LNCaP clone FGC (cell line): ENCODE data around the gene SLAIN1.

ENCODE experiments used
- DNase-seq: peaks from one replicate; pipeline ENCODE4 v3.0.0-alpha.2; 2011; ENCODE audit warnings: low read depth
- H3K4me3 ChIP-seq: 2 replicates; pipeline ENCODE4 v1.5.1; 2011; ENCODE audit warnings: mild to moderate bottlenecking, low read depth, low read length, control low read depth
- TF ChIP-seq, protein P1 (sequence below): IDR thresholded peaks from 2 replicates; pipeline ENCODE4 v1.5.1; 2012; ENCODE audit warnings: mild to moderate bottlenecking; ENCODE audit not compliant: control insufficient read depth, insufficient read depth; ENCODE audit errors: extremely low read depth

Gene SLAIN1

DNA sequence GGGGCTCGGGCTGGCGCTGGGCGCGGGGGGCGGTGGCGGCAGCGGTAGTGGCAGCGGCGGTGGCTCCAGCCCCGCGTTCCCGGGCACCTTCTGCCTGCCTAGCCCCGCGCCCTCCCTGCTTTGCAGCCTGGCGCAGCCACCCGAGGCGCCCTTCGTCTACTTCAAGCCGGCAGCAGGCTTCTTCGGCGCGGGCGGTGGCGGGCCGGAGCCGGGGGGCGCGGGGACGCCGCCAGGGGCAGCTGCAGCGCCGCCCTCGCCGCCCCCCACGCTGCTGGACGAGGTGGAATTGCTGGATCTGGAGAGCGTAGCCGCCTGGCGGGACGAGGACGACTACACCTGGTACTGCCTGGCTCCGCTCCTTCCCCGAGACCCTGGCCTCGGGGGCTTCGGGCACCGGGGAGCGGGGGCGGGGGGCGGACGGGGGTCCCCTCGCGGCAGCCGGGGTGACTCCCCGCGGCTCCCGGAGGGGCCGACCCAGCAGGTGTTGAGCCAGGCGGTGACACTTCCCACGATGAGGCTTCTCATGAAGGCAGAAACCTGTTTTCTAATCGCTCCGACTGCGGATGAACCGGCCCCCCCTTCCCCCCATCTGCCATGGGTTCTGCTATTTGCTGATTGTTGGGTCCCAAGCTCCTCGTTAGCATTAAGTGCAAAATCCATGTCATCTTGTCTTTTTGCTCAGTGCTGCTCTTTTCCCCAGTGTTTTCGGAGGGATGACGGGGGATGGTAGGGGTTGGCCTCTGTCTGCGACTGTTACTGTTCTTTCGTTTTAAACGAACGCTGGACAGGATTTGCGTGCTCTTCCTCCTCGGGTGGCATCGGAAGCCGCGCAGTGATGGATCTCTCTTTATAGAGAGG lies 943 bp downstream of the SLAIN1 start:
- DNase-seq = no peak
- peak overlapping the region; percentile 74 for H3K4me3 ChIP-seq
- TF ChIP-seq, protein P1, sequence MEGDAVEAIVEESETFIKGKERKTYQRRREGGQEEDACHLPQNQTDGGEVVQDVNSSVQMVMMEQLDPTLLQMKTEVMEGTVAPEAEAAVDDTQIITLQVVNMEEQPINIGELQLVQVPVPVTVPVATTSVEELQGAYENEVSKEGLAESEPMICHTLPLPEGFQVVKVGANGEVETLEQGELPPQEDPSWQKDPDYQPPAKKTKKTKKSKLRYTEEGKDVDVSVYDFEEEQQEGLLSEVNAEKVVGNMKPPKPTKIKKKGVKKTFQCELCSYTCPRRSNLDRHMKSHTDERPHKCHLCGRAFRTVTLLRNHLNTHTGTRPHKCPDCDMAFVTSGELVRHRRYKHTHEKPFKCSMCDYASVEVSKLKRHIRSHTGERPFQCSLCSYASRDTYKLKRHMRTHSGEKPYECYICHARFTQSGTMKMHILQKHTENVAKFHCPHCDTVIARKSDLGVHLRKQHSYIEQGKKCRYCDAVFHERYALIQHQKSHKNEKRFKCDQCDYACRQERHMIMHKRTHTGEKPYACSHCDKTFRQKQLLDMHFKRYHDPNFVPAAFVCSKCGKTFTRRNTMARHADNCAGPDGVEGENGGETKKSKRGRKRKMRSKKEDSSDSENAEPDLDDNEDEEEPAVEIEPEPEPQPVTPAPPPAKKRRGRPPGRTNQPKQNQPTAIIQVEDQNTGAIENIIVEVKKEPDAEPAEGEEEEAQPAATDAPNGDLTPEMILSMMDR = 0 out of 2 replicates have a peak, but pooled peaks have one; percentile 8

DNA sequence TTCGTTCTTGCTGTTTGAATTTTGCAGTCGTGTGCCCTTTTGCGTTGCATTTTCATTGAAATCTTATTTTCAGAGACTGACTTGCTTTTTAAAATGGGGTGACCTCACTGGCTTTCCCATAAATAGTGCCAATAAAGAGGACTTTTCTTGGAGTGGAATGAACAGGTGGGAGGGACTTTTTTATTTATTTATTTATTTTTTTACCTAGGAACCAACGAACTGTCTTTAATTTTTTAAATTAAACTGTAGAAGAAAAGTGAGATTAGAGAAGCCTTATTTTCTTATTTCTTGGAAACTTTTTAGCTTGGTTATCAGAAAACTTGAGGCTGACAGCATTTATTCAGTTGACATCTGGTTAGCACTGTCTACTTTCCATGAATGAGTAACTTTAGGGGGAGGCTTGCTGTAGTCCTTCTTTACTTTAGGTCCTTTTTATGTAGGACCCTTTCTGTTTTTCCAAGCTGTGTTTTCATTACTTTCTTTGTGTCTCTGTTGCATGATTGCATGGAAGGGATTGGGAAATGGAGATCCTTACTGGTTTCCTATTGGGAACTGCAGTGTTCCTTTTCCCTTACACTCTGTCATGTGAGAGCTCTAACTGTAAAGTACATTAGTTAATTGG lies 1.7 kb downstream of the SLAIN1 start:
- TF ChIP-seq, protein P1 = no peak

DNA sequence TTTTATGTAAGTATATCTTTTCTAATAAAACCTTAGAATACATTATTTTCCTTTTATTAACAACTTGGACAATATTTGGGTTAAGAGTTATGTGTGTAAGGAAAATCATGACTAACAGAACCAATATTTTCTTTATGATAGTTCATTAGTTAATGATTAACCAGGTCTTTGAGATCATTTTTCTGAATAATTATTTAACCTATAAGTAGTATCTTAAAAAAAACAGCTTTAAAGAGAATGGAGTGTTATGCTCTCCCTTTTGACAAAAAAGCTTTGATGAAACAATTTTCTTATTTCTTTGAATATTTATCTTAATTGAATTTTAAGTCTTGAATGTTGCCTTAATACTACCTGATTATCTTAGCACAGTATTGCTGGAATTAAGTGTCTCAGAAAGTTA lies 3.8 kb downstream of the SLAIN1 start:
- no peak for DNase-seq
- no peak overlapping the region for H3K4me3 ChIP-seq
- TF ChIP-seq, protein P1 = no peak

More for the DNA sequence above, 1.7 kb downstream of the SLAIN1 start:
- H3K4me3 ChIP-seq = peak overlapping the region; percentile 74
- no peak for DNase-seq

DNA sequence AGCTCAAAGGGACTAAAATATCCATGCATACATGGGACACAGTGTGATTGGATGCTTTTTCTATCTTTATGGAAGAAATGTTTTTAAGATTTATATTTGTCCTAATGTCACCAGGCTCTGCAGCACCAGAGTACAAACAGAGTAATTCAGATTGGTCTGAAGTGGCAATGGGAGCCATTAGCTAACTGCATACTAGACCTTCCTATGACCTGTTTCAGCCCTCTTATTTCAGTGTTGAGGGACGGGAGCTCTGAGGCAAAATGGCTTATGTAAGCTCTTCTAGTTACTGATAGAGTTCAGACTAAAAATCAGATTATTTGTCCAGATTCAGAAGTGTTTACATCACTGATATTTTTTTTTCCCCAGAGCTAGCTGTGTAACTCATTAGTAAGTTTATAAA lies 4.9 kb downstream of the SLAIN1 start:
- DNase-seq = no peak
- no peak overlapping the region for H3K4me3 ChIP-seq

DNA sequence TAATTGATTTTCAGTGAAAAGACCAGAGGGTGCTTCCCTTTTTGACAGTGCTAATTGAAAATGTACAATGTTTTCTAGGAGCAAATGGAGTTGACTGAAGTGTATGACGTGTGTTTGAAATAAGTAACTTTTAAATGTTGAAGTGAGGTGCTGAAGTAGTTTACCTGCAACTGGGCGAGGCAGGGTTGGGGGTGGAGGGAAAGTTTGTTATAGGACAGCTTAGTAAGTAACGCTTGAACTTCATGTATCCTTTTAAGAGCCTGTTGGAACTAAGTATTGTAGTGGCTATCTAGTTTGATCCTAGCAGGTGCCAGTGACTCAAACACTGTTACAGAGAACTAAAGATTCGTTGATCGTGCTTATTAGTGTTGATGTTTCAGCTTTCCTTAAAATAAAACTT lies 5.9 kb downstream of the SLAIN1 start:
- TF ChIP-seq, protein P1 = no peak
- no peak for DNase-seq
- H3K4me3 ChIP-seq = no peak overlapping the region

More for the DNA sequence above, 4.9 kb downstream of the SLAIN1 start:
- TF ChIP-seq, protein P1 = no peak

DNA sequence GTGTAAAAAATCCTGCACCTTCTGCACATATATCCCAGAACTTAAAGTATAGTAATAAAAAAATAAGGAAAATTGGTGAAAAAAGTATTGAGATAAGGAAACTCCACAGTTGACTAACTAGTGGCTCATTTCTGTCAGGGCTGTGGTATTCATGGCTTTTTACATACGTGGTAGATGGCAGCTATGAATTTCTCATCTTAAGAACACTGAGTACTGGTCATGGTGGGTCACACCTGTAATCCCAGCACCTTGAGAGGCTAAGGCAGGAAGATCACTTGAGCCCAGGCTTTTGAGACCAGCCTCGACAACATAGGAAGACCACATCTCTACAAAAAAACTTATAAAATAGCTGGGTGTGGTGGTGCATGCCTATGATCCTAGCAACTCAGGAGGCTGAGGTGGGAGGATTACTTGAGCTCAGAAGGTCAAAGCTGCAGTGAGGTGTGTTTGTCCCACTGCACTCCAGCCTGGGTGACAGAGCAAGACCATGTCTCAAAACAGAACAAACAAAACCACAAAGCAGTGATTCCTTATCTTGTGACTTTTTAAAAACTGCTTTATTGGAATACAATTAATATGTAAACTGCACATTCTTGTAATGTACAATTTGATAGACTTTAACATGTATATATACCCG lies 16.8 kb downstream of the SLAIN1 start:
- H3K4me3 ChIP-seq = no peak overlapping the region
- TF ChIP-seq, protein P1 = no peak
- no peak for DNase-seq
